ENCODE results near the gene PSMD2.
A peak's percentile ranks its signal among the peaks of the same experiment; 100 is the strongest.

Gene PSMD2

GRCh38 chr3:184275961-184276910, 22.8 kb upstream of the PSMD2 start, which contains the start of gene ECE2:
Gene ECE2 (plus strand): TSS chr3:184276022. CDS start chr3:184276154, 132 bp downstream.
- no peak for TF ChIP-seq CTCF (IDR thresholded peaks at IDR 0.05; ENCODE audit: insufficient read depth, low read length, poor library complexity, severe bottlenecking)
- Histone ChIP-seq H3K4me3 (replicated peaks; ENCODE audit: low read depth, low read length) (no peak within 1 kb of the TSS), H3K36me3 (ENCODE audit: control insufficient read depth, insufficient read depth, low read length) (no peaks in the 10 kb centered on the region), H3K27me3 (replicated peaks; ENCODE audit: control insufficient read depth, insufficient read depth, low read length) (no peaks in the 10 kb centered on the region; the same call in 1 of the 2 replicates)
- no peak for DNase-seq (ENCODE audit: extremely low read depth, insufficient read length)

- Histone ChIP-seq H3K36me3 (ENCODE audit: control insufficient read depth, insufficient read depth, low read length) (no peaks in the 10 kb centered on the region), H3K4me3 (replicated peaks; ENCODE audit: low read depth, low read length) (no peak overlapping the region), H3K27me3 (replicated peaks; ENCODE audit: control insufficient read depth, insufficient read depth, low read length) (no peaks in the 10 kb centered on the region; the same call in 1 of the 2 replicates)
- TF ChIP-seq CTCF (IDR thresholded peaks at IDR 0.05; ENCODE audit: insufficient read depth, low read length, poor library complexity, severe bottlenecking): no peak
- DNase-seq (ENCODE audit: extremely low read depth, insufficient read length): no peak
Observed at GRCh38 chr3:184277366-184277765, 21.7 kb upstream of the PSMD2 start.

- DNase-seq (ENCODE audit: extremely low read depth, insufficient read length): no peak
- Histone ChIP-seq H3K4me3 (replicated peaks; ENCODE audit: low read depth, low read length) (no peak overlapping the region), H3K36me3 (ENCODE audit: control insufficient read depth, insufficient read depth, low read length) (no peaks in the 10 kb centered on the region), H3K27me3 (replicated peaks; ENCODE audit: control insufficient read depth, insufficient read depth, low read length) (no peaks in the 10 kb centered on the region; the same call in 1 of the 2 replicates)
- TF ChIP-seq CTCF (IDR thresholded peaks at IDR 0.05; ENCODE audit: insufficient read depth, low read length, poor library complexity, severe bottlenecking): no peak
Observed at GRCh38 chr3:184282941-184283340, 16.1 kb upstream of the PSMD2 start.

GRCh38 chr3:184283681-184284080, 15.4 kb upstream of the PSMD2 start:
- H3K36me3 ChIP-seq (ENCODE audit: control insufficient read depth, insufficient read depth, low read length): no peaks in the 10 kb centered on the region
- DNase-seq (ENCODE audit: extremely low read depth, insufficient read length): no peak
- no peaks in the 10 kb centered on the region; the same call in 1 of the 2 replicates for H3K27me3 ChIP-seq (replicated peaks; ENCODE audit: control insufficient read depth, insufficient read depth, low read length)
- no peak for TF ChIP-seq CTCF (IDR thresholded peaks at IDR 0.05; ENCODE audit: insufficient read depth, low read length, poor library complexity, severe bottlenecking)
- H3K4me3 ChIP-seq (replicated peaks; ENCODE audit: low read depth, low read length): no peak overlapping the region

GRCh38 chr3:184284696-184285095, 14.3 kb upstream of the PSMD2 start:
- peak; percentile 36 for TF ChIP-seq CTCF (IDR thresholded peaks at IDR 0.05; ENCODE audit: insufficient read depth, low read length, poor library complexity, severe bottlenecking)
- no peak for DNase-seq (ENCODE audit: extremely low read depth, insufficient read length)
- Histone ChIP-seq H3K27me3 (replicated peaks; ENCODE audit: control insufficient read depth, insufficient read depth, low read length) (no peaks in the 10 kb centered on the region; the same call in 1 of the 2 replicates), H3K36me3 (ENCODE audit: control insufficient read depth, insufficient read depth, low read length) (no peaks in the 10 kb centered on the region), H3K4me3 (replicated peaks; ENCODE audit: low read depth, low read length) (no peak overlapping the region)
